NCI-H510A (cell line): Measurements from ENCODE around the gene EPS8.

Experiments used
- DNase-seq: peaks from one replicate; lab custom pipeline; 2025; lab: John Stamatoyannopoulos, UW

Gene EPS8

DNA sequence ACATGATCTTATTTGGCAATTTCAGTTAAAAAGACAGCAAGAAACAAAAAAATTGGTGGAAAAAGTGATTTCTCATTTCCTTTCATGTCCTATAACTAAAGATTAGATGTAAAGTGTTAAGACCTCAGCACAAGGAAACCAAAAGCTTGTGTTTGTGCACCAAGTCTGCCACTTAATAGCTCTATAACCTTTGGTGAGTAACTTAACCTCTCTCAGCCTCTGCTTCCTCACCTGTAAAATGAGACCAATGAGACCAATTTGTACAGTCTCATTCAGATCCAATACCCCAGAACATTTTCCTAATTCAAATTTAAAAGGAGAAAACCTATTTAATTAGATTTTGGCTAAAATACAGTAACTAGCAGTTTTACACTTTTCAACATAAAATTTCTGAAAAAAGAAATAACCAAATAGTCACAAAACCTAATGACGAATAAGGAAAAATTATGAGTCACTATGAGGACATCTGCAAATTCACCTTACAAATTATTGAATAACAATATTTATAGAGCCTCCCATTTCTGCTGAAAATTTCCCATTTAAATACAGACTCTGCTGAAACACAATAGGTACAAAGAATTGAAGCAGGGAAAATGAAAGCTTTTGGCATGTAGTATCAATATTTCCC is 71.1 kb downstream of the EPS8 start:
- no peak for DNase-seq

DNA sequence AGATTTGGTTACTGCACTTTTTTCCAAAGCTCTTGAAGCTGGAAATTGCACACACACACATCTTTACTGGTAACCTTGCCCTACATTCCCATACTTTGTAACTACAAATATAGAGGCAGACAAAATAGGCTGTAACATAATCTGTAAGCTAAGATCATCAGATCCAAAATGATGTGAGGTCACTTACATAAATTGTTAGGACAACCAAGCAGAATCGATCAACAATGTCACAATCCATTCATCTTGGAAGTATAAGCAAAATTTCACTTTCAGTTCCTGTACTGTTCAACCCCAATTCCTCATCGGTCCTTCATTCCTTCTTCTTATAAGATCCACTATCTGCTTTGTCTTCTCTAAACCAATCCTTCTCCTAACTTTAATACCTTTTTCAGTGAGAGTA is 72.6 kb downstream of the EPS8 start:
- no peak for DNase-seq

DNA sequence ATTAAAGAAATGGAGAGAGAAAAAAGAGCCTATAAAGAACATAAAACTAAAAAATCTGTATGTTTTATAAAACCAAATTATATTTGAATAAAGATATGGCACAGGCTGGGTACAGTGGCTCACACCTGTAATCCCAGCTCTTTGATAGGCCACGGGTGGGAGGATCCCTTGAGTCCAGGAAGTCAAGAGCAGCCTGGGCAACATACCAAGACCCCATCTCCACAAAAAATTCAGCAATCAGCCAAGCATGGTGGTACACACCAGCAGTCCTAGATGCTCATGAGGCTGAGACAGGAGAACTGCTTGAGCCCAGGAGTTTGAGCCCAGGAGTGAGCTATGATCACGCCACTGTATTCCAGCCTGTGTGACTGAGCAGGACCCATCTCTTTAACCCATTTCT is 74.9 kb downstream of the EPS8 start:
- no peak for DNase-seq

DNA sequence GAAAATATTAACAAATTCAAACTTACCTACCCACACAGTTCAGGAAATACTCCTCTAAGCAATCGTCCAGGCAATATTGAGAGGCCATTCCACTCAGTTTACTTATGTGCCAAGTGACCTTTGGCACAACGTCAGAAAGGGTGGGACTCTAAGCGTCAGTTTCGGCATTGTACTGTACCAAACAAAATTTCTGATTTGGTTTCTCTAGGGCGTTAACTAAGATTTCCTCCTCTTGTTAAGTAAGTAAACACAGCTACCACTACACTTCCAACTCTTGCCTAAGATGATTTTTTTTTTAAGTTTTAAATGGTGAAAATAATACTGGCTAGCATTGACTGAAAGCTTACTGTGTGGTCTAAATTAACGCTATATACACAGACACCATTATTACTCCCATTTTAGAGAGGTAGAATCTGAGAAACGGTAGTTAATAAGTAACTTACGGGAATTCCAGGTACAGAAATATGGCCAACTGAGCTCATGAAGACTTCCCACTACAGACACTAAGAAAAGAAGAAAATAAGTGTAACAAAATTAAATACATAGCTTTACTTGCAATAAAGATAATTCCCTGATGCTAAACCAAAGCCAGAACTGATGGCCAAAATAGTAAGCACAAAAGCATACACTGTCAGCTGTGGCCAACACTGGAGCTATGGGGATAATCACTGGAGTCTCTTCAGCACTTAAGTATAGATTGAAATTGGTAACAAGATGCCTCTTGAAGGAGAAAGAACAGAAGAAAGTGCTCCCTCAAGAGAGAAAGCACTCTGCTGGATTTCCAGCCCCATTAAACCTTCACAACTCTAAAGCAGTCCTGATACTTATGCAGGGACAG is 76.1 kb downstream of the EPS8 start:
- DNase-seq = no peak

DNA sequence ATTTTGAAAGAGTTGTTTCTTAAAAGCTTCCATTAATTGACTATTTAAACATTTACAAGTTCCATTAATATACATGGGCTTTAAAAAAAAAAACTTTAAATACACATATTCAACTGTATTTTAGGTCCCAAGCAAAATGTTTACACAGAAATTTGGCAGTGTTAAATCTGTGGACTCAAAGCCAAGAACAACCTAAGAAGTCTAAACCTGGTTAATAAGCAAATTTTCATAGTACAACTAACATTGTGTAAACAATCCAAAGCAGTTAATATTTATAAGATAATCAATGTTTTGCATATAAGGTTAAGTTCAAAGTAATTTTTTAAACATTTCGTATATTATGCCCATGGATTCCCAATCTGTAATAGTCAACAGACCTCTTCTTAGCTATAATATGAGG is 77.0 kb downstream of the EPS8 start:
- DNase-seq = no peak

DNA sequence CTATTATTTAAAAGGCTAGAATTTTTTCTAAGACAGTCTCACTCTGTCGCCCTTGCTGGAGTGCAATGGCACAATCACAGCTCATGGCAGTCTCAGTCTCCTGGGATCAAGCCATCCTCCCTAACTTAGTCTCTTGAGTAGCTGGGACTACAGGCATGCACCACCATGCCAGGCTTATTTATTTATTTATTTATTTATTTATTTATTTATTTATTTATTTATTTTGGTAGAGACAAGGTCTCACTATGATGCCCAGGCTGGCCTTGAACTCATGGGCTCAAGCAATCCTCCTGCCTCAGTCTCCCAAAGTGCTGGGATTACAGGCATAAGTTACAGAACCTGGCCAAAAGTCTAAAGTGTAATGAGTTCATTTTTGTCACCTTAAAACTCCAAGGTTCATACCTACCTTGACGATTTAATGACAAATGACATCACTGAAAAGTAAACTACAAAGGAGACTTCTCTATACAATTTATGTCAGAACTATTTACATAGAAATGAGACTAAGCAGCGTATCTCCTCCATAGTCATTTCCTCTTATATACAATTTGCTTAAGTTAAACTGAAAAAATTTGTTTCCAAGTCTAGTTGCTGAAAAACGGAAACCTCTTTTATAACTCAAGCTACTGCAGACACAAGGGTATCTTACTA is 78.2 kb downstream of the EPS8 start:
- DNase-seq = no peak

DNA sequence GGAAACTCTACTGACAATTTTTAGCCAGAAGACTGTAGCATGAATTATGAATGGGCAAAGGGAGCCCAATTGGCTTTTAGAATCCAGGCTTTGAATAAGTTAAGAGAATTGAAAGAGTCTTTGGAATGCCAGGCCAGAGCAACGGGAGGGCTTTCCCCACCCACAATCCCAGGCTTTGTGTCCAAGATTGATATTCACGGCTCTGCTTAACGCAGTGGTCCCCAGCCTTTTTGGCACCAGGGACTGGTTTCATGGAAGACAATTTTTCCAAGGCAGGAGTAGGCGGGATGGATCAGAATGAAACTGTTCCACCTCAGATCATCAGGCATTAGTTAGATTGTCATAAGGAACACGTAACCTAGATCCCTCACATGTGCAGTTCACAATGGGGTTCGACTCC is 79.6 kb downstream of the EPS8 start:
- DNase-seq = no peak

DNA sequence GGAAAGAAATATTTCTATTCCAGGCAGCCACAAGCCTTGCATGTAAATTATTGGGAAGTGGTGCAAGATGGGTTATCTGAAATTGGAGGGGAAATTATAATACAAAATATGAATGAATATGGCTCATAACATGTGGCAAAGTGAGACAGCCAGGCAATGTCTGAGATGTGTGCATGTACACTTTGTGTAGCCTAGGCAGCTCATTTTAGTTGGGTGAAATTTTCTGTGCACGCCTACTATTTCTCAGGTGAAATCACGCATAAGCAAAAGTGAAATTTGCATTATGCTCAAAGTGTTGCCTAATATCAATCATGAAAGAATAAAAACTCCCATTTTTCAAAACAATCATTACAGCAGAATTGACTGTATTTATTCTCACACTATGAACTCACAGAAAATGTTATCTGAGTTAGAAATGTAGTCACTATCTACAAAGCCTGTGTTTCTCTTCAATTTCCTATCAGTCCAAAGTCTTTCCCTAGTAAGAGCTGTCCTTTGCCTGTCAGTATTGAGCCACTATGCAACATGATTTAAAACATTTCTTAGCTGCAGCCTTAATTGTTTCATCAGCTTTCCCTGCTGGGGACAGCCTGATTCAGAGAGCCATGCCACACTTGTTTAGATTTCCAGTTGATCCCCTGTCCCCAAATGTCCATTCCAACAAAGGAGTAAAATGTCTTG is 80.7 kb downstream of the EPS8 start:
- DNase-seq = no peak

DNA sequence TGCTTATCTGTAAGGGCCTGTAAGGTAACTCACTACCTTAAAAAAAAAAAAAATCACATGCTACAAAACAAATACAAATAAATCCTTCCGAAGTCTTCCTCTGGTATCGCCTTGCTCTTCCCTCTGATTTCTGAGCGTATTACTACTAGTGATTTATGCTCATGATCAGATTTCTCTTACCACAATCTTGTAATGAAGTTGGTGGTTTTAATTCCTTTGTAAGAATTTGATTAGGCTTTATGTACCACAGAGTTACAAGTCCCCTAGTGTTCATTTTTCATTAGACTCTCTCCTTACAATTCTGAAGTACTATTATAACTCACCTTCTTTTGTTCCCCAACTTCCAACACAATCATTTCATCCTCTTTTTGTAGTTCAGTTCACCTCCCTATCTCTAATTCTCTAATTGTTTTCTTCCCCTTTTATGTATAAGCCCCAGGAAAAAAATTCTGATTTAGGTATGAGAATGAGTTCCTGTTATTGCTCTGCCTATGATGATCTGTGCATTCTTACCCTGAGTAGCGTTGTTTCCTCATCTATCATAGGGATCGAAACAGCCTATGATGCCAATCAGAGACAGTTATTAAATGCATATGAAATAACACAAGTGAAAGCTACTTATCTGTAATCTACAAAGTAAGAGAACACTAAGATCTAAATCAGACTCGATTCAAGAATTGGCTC is 81.5 kb downstream of the EPS8 start:
- no peak for DNase-seq

DNA sequence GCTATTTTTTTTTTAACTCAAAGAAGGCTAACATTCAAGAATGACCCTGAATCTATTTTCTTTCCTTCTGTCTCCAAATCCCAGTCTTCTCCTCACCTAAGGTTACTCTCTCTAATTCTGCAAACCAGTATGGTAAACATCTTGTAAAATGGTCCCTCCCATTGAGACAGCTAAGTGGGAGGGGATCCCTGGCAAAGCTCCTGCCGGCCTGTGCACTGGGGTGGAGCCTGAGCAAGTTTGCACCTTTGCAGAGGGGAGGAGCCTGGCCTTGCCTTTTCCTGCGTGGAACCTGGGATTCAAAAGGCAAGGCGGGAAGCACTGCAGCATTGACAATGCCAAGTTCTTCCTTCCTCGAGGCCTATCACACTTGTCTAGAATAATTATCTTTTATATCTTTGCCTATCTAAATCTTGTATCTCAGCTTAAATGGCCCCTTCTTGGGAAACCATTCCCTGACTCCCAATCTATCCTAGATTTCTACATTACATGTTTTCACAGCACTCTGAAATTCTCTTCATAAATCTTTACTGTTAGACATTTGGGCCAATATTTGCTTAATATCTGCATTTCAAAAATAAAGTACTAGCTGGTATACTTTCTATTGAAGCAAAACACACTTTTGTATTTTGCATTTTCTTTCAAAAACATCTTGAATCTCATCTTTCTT is 83.0 kb downstream of the EPS8 start:
- DNase-seq = no peak

DNA sequence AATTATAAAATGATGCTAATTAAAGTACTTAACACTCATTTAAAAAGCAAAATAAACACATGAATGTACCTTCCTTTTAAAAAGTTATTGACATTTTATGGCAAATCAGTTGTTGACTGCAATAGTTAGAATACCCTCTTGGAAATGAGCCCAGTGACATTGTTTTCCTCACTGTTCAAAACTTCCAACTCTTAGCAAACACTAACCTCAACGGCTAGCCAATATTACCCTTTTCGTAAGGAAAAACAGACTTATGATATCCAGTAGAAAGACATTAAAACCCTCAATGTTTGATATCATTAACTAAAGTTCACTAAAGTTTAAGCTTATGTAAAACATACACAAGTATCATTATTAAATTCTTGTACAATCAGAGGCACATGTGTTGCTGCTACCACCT is 83.6 kb downstream of the EPS8 start:
- DNase-seq = no peak

DNA sequence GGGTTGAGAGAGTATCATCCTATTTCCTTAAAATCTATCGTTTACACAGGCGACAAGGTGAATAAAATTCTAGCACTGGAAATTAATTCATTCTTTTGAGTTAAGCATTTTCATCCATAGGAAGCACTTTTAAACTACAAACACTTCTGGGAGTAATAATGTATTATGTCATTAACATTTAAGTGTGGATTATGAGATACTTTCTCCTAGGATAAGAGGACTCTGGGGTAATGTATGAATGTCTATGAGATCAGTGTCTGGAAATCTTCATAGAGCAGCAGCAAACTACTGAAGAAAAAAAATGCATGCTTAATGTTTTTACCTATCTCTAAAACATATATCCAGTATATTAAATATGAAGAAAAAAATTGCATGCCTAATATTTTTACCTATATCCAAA is 86.9 kb downstream of the EPS8 start:
- no peak for DNase-seq

DNA sequence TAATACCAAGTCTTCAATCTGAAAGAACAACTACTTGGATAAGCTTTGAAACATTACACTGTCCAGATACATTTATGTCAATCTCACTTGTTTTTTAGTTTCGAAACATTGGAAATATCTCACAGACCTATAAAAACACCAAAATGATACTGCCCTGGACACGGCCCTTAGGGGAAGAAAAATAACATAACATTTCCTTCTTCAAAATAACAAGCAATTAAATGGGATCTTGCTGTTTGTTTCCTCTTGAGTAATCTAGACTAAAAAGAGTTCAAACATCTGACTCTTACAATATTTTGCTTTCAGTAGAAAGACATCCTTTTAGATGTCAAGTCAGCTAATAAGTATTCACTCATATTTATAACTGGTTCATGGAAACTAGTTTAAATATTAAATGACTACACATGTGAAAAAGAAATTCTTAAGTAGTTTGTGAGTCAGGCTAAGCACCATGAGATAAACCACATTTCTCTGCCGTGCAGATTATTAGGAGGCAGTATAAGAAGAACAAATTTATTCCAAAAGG is 87.5 kb downstream of the EPS8 start:
- DNase-seq = no peak

DNA sequence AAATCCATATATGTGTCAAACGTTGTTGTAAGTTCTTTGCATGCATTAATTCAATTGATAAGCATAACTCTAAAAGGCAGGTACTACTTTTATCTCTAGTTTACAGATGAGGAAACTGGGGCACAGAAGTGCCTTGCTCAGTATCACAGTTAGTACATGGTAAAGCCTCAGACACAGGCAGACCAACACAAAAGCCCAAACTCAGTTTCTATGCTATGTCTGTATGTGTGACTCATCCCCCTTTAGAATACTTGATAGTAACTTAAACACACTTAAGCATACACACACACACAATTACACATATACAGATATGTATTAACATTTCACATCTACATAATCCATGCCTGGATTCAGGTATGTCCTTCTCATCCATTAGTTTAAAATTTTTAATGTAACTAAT is 88.0 kb downstream of the EPS8 start:
- DNase-seq = no peak

DNA sequence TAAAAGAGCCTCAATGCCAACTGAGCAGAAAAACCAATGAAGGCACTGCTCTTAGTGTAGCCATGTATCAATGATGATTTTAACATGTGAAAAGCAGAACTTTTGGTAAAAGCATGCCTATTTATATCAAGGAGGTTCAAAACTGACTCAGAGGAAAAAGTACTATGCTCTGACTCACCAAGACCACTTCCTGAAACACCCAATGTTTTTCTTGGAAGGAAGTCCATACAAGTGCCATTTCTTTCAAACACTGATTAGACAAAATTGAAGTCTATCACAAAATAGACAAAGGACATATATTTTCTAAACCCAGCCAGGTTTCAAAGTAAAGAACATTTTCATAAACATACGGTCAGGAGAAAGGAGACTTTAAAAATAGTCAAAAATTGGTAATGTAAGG is 88.6 kb downstream of the EPS8 start:
- DNase-seq = no peak

DNA sequence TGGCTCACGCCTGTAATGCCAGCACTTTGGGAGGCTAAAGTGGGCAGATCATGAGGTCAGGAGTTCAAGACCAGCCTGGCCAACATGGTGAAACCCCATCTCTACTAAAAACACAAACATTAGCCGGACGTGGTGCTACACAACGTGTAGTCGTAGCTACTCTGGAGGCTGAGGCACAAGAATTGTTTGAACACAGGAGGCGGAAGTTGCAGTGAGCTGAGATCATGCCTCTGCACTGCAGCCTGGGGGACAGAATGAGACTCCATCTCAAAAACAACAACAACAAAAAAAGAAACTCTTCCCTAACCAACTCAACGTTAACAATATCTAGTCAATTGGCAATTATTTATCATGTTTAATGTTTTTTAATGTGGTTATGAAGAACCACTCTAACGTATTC is 89.3 kb downstream of the EPS8 start:
- DNase-seq = no peak

DNA sequence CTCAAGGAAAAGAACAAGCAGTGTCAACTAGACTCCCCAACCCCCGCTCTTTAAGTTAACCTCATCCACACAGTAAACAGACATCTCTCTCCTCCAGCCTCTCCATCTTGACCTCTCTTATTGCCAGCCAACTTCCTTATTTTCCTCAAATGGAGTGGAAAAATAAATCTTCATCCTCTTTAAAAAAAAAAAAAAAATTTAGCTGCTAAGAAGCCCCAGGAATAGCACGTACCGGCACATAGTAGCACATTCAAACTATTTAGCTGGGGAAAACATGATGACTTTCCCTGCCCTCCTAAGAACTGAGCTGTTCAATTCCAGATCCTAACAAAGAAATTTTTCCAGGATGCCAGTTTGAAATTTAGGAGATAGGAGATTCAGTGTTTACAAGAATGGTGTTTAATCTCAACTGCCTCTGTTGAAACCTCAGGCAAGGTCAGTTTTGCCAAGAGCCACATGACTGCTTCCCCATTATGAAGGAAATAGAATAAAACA is 90.8 kb downstream of the EPS8 start:
- no peak for DNase-seq

DNA sequence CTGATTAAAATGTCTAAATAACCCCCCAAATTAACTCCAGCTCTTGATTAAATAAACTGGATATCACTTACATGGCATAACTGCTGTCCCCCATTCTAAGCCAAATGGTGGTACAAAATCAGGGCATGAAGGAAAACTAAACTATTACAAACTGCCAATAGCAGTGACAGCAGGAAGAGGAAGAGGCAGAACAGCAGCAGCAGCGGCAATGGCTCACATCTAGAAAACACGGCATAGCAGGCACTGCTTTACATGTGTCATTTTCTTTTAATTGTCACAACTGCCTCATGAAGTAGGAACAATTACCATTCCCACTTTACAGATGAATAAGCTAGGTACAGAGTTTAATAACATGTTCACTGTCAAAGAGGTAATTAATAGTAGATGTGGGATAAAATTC is 92.0 kb downstream of the EPS8 start:
- no peak for DNase-seq

DNA sequence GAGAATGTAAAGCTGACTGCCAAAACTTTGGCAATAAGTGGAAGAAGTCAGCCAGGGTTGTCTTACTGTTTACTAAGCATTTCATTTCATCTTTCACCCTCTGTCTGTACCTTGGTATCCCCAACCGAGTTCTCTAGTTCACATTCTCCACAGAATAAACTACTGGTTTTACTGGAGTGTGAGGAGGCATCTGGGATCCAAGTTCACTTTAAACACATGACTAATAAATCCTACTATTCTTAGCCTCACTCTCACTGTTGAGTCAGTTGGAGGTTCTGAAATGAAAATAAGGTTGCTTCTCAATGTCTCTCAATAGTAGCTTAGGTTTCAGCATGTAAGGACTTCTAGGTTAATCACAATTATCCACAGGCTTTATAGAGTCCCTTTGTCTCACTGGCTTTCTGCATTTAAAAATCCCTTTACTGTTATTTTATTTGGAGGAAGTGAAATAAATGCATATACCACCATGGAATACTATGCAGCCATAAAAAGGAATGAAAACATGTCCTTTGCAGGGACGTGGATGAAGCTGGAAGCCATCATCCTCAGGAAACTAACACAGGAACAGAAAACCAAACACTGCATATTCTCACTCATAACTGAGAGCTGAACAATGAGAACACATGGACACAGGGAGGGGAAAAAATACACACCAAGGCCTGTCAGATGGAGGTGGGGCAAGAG is 95.8 kb downstream of the EPS8 start:
- DNase-seq = no peak

DNA sequence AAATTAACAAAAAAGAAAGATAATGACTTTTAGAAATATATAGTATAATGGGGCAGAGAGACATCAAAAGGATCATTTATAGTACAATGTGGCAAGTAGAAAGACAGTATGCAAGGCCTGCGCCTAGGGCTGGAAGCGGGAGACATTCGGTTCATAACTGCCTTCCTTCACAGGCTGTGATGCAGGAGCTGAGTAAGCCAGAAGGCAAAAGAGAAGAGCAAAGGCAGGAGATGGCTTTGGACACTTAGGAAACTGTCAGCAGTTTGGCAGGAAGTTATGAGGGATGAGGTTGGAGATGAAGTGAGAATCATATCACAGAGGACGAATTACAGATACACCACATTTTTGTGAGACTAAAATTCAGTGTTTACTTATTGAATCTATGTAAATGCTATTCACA is 97.8 kb downstream of the EPS8 start:
- DNase-seq = no peak

DNA sequence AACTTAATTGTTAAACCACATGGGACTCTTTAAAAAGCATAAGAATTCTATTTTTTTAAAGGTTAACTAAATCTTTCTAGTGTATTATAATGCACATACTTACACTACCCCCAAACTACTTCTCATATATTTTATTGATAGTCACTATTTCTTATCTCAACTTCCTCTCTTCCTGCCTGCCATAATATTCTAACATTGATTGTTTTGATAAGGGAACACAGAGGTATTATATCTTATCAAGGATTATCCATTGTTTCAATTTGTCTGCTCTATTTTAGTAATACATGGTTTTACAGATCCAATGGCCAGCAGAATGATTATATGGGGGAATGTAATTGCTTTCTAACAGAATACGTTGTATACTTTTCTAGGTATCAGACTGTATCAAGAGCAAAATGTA is 98.9 kb downstream of the EPS8 start:
- DNase-seq = no peak
